Measurements from ENCODE around the gene FGFR3. TPM values are rescaled to one million over a fixed set of nuclear protein-coding genes. Genes with fewer than 3 reads are reported as not detected.

FGFR3 gene
- under 1 TPM; under 0.01 TPM for total RNA-seq

DNA sequence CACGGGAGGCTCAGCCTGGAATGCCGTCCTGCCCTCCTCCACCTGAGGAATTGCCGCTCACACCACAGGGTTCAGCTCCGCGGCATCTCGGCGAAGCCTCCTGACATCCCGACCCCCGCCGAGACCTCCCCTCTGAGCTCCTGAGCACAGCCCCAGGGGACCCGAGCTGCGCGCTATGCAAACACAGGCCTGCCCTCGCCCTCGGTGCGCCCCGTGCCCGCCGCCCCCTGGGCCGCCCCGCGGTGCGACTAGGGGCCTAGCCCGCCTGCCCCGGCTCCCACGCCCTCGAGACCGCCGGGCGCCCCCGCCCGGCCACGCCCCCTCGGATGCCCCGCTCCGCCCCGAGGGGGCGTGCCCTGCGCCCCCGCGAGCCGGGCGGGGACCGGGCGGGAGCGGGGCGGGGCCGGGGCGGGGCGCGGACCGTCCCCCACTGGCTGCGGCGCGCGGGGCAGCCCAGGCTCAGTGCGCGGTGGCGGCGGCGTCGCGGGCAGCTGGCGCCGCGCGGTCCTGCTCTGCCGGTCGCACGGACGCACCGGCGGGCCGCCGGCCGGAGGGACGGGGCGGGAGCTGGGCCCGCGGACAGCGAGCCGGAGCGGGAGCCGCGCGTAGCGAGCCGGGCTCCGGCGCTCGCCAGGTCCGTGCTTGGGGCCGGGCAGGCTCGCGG, at the start of gene FGFR3:
Gene FGFR3, plus strand, starts transcription at position 462 of the 664 bp plus-strand sequence. CDS start 642 bp downstream, outside the sequence.

DNA sequence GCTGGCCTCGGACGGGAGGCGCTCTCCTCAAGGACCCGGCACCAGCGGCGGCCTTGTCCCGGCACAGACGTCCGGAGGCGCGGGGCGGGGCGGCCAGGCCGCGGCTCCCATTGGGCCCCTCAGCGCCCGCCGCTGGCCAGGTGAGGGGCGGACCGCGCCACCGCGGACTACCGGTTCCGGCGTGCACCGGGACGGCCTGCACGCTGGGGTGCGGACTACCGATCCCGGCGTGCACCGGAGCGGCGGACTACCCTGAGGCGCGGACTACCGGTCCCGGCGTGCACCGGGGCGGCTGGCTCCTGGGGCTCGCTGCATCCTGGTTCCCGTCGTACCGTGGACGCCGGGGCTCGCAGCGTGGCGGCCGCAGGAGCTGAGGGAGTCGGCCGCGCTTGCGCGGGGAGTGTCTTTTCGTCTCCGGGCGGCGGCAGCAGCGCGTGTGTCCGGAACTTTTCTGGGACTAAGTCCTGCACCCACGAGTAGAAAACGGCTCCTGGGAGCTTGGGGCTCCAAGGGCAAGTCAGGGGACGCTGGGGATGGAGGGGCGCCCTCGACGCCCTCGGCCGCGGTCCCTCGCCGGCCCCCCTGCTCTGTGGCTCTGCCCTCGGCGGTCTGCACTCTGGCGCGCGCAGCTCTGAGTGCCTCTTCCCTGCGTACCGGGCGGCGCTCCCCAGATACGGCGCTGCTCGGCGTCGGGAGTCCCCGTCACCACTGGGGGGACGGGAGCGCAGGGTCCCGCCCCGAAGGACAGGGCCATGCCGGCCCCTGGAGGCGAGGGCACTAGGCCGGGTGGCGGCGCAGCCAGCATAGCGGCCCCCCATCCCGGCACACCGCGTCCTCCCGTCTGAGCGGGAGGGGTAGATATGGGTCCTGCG, 63.2 kb downstream of the FGFR3 start, which contains the start of gene LETM1:
Gene LETM1, minus strand, starts transcription at position 86 of the 872 bp plus-strand sequence. CDS start 206 bp downstream, outside the sequence.

Other genes with a start within 250 kb of the FGFR3 start
- gene FAM53A, start 109.0 kb upstream of the FGFR3 start, total RNA-seq = 1 to 10 TPM; 3.1 to 5.0 TPM
- gene SLBP, start 81.0 kb upstream of the FGFR3 start, total RNA-seq = 10 to 100 TPM; 54.4 to 91.2 TPM
- 10 to 100 TPM; 29.0 to 43.4 TPM for gene TMEM129, start 72.0 kb upstream of the FGFR3 start, total RNA-seq
- 10 to 100 TPM; 10.7 to 22.6 TPM for gene TACC3, start 71.8 kb upstream of the FGFR3 start, total RNA-seq
- gene LETM1, start 62.9 kb downstream of the FGFR3 start, total RNA-seq = 10 to 100 TPM; 77.4 to 95.9 TPM
- 10 to 100 TPM; 33.4 to 54.9 TPM for gene NSD2, start 78.1 kb downstream of the FGFR3 start, total RNA-seq
- 10 to 100 TPM; 16.5 to 20.3 TPM for gene NELFA, start 215.7 kb downstream of the FGFR3 start, total RNA-seq

Measured in melanocyte of skin (primary cell).